MM.1S (cell line): ENCODE measurements around the gene SCGB2B2.

Experiments used
- DNase-seq: peaks from one replicate; pipeline ENCODE4 v3.0.0-alpha.2; 2015
- H2AFZ ChIP-seq: fragments of 300-600 bp; sonication (generic); 2 replicates; pipeline ENCODE4 v1.6.0; 2016; ENCODE audit warnings: antibody characterized with exemption, low read length
- H3F3A ChIP-seq: fragments of 300-600 bp; sonication (generic); 2 replicates; pipeline ENCODE4 v1.6.1; 2016; ENCODE audit warnings: mild to moderate bottlenecking, antibody characterized with exemption, low read length, moderate library complexity, mixed read lengths; ENCODE audit not compliant: insufficient read depth
- H3K27ac ChIP-seq: fragments of 300-600 bp; sonication (generic); 2 replicates; pipeline ENCODE4 v1.5.1; 2016; ENCODE audit warnings: mild to moderate bottlenecking, low read length
- H3K27me3 ChIP-seq: fragments of 300-600 bp; sonication (generic); replicated peaks from 2 replicates; pipeline ENCODE4 v1.6.0; 2016; ENCODE audit warnings: low read length; ENCODE audit not compliant: insufficient read depth
- H3K36me3 ChIP-seq: fragments of 300-600 bp; sonication (generic); replicated peaks from 2 replicates; pipeline ENCODE4 v1.6.1; 2016; ENCODE audit warnings: mild to moderate bottlenecking, low read length, mixed read lengths; ENCODE audit not compliant: insufficient read depth
- H3K4me1 ChIP-seq: fragments of 300-600 bp; sonication (generic); 2 replicates; pipeline ENCODE4 v1.6.1; 2016; ENCODE audit warnings: low read length, mixed read lengths
- H3K4me2 ChIP-seq: fragments of 300-600 bp; sonication (generic); 2 replicates; pipeline ENCODE4 v1.6.0; 2016; ENCODE audit warnings: low read depth, low read length
- H3K4me3 ChIP-seq: fragments of 300-600 bp; sonication (generic); 2 replicates; pipeline ENCODE4 v1.5.1; 2016; ENCODE audit warnings: low read length, mixed read lengths
- H3K79me2 ChIP-seq: fragments of 300-600 bp; sonication (generic); 2 replicates; pipeline ENCODE4 v1.6.1; 2016; ENCODE audit warnings: mixed run types, low read length, mixed read lengths
- H3K9ac ChIP-seq: fragments of 300-600 bp; sonication (generic); 2 replicates; pipeline ENCODE4 v1.6.1; 2016; ENCODE audit warnings: low read length, mixed read lengths
- H3K9me2 ChIP-seq: fragments of 300-600 bp; sonication (generic); replicated peaks from 2 replicates; pipeline ENCODE4 v1.6.1; 2016; ENCODE audit warnings: mild to moderate bottlenecking, low read length, mixed read lengths; ENCODE audit not compliant: insufficient read depth
- H3K9me3 ChIP-seq: fragments of 300-600 bp; sonication (generic); replicated peaks from 2 replicates; pipeline ENCODE4 v1.6.1; 2016; ENCODE audit warnings: mild to moderate bottlenecking, low read length, mixed read lengths; ENCODE audit not compliant: insufficient read depth
- H4K20me1 ChIP-seq: fragments of 300-600 bp; sonication (generic); 2 replicates; pipeline ENCODE4 v1.6.1; 2016; ENCODE audit warnings: mild to moderate bottlenecking, low read length, moderate library complexity, mixed read lengths; ENCODE audit not compliant: insufficient read depth
- CTCF ChIP-seq: fragments of 300-600 bp; sonication (generic); IDR thresholded peaks from 2 replicates; pipeline ENCODE4 v1.5.1; 2016; ENCODE audit warnings: antibody characterized with exemption, low read length, mixed read lengths
- EZH2 ChIP-seq: fragments of 300-600 bp; sonication (generic); optimal IDR thresholded peaks from 2 replicates; pipeline ENCODE3; 2017; ENCODE audit warnings: low read depth, mild to moderate bottlenecking, antibody characterized with exemption, low read length, mixed read lengths
- EZH2phosphoT487 ChIP-seq: fragments of 300-600 bp; sonication (generic); IDR thresholded peaks from 2 replicates; pipeline ENCODE4 v1.6.1; 2018; ENCODE audit warnings: antibody characterized with exemption, low read length

The SCGB2B2 gene

GRCh38 chr19:34661357-34661756 is 15.6 kb downstream of the SCGB2B2 start:
- Histone ChIP-seq H3K27me3 (no peaks in the 10 kb centered on the region), H3K36me3 (no peaks in the 10 kb centered on the region), H3K27ac (no peak overlapping the region), H3K9ac (no peak overlapping the region), H4K20me1 (no peaks in the 10 kb centered on the region), H3K4me2 (no peak overlapping the region), H2AFZ (no peak overlapping the region), H3K9me3 (no peaks in the 10 kb centered on the region), H3K4me1 (peaks cover 5% of the 10 kb centered on the region; the same call in 1 of the 2 replicates), H3F3A (no peaks in the 10 kb centered on the region), H3K9me2 (no peaks in the 10 kb centered on the region), H3K4me3 (no peak overlapping the region), H3K79me2 (no peaks in the 10 kb centered on the region)
- DNase-seq: no peak
- TF ChIP-seq EZH2phosphoT487: no peak
- TF ChIP-seq EZH2: no peak
- TF ChIP-seq CTCF: no peak

- no peak for DNase-seq
- H3K27me3 ChIP-seq: no peaks in the 10 kb centered on the region
- no peaks in the 10 kb centered on the region for H3K4me1 ChIP-seq
- no peaks in the 10 kb centered on the region for H3K9me3 ChIP-seq
- H3K4me2 ChIP-seq: no peak overlapping the region
- no peaks in the 10 kb centered on the region for H4K20me1 ChIP-seq
- H3K9me2 ChIP-seq: no peaks in the 10 kb centered on the region
- no peaks in the 10 kb centered on the region for H3K36me3 ChIP-seq
- H3F3A ChIP-seq: no peaks in the 10 kb centered on the region
- H3K9ac ChIP-seq: no peak overlapping the region
- TF ChIP-seq EZH2phosphoT487 (no peak), EZH2 (no peak), CTCF (no peak)
- H2AFZ ChIP-seq: no peak overlapping the region
- no peak overlapping the region for H3K27ac ChIP-seq
- no peak overlapping the region for H3K4me3 ChIP-seq
- H3K79me2 ChIP-seq: no peaks in the 10 kb centered on the region
Measured at GRCh38 chr19:34655651-34656050, 21.3 kb downstream of the SCGB2B2 start.

GRCh38 chr19:34654796-34655195 is 22.2 kb downstream of the SCGB2B2 start:
- no peaks in the 10 kb centered on the region for H3K9me3 ChIP-seq
- H3K4me2 ChIP-seq: no peak overlapping the region
- no peak overlapping the region for H2AFZ ChIP-seq
- no peaks in the 10 kb centered on the region for H3K9me2 ChIP-seq
- H3K79me2 ChIP-seq: no peaks in the 10 kb centered on the region
- H3F3A ChIP-seq: no peaks in the 10 kb centered on the region
- no peak overlapping the region for H3K27ac ChIP-seq
- H3K36me3 ChIP-seq: no peaks in the 10 kb centered on the region
- no peak overlapping the region for H3K9ac ChIP-seq
- H3K27me3 ChIP-seq: no peaks in the 10 kb centered on the region
- no peak for DNase-seq
- H3K4me1 ChIP-seq: no peaks in the 10 kb centered on the region
- TF ChIP-seq EZH2: no peak
- no peak for TF ChIP-seq EZH2phosphoT487
- no peak for TF ChIP-seq CTCF
- no peak overlapping the region for H3K4me3 ChIP-seq
- H4K20me1 ChIP-seq: no peaks in the 10 kb centered on the region
